Adrenal gland (tissue), 12 donors: Measurements from ENCODE around the gene WHRN. TPM values are rescaled to one million over a fixed set of nuclear protein-coding genes. Genes with fewer than 3 reads are reported as not detected.
A peak's percentile ranks its signal among the peaks of the same experiment; 100 is the strongest.

Source experiments
- DNase-seq, 7 donors: peaks; one replicate each; pipeline ENCODE4 v3.0.0-alpha.2; 2019 to 2020
- H3K27ac ChIP-seq, 5 donors: fragments of 200-600 bp; sonication (generic) in 4 of 5; 1 replicate in 3 of 5; 2 replicates in 2 of 5; pipeline versions ENCODE4 v1.5.1 to v1.8.0; 2016 to 2020; ENCODE audit warnings: mild to moderate bottlenecking in 1 of 5
- H3K27me3 ChIP-seq: fragments of 200-600 bp; 2 replicates; pipeline ENCODE4 v1.8.0; 2021
- H3K36me3 ChIP-seq, 2 donors: fragments of 200-600 bp; replicated peaks in 1 of 2; 1 replicate in 1 of 2; 2 replicates in 1 of 2; pipeline versions ENCODE4 v1.5.1 to v1.8.0; 2018 to 2022
- H3K4me1 ChIP-seq, 2 donors: fragments of 200-600 bp; replicated peaks in 1 of 2; 1 replicate in 1 of 2; 2 replicates in 1 of 2; pipeline versions ENCODE4 v1.5.1 to v1.8.0; 2018 to 2021
- H3K4me3 ChIP-seq, 4 donors: fragments of 200-600 bp; sonication (generic) in 3 of 4; one replicate each; pipeline ENCODE4 v1.5.1; 2016 to 2018
- H3K9me3 ChIP-seq, 3 donors: fragments of 200-600 bp; sonication (generic) in 1 of 3; replicated peaks in 1 of 3; 1 replicate in 2 of 3; 2 replicates in 1 of 3; pipeline versions ENCODE4 v1.5.1 to v1.8.0; 2016 to 2021
- CTCF ChIP-seq, 6 experiments: fragments of 450-650 bp in 4 of 6; fragments of 200-600 bp in 2 of 6; sonication (generic) in 1 of 6; IDR thresholded peaks; 1 replicate in 5 of 6; 2 replicates in 1 of 6; pipeline versions ENCODE4 v1.5.1 to v1.8.0; 2016 to 2021; ENCODE audit warnings: antibody characterized with exemption in 6 of 6, mild to moderate bottlenecking in 2 of 6, moderate library complexity in 1 of 6
- POLR2A ChIP-seq, 2 donors: fragments of 450-650 bp; IDR thresholded peaks; one replicate each; pipeline ENCODE4 v1.6.1; 2017; ENCODE audit warnings: antibody characterized with exemption in 2 of 2, mild to moderate bottlenecking in 2 of 2, moderate library complexity in 1 of 2
- WGBS, 4 donors: extraction: QIAGEN DNeasy Blood & Tissue Kit in 2 of 4; methylation state at CpG; one replicate each; pipeline versions ENCODE4 v1.1.5 to v1.1.7; 2013 to 2017; 5-methylcytosine and 5-hydroxymethylcytosine counted together
- intact Hi-C, 2 donors: fragments of 100-400 bp; cut with DNase I; formaldehyde crosslinking; loops; one replicate each; pipeline versions ENCODE4 v1.14.1 to v1.15.0; 2022 to 2023
- polyA plus RNA-seq, 3 donors: library from polyadenylated mRNA; stranded (reverse); fragments of 200-250 nt in 2 of 3; fragments of 350-450 nt in 1 of 3; fragmentation: Illumina TruSeq in 1 of 3; extraction: RNeasy Lipid Tissue Mini Kit (QIAGEN cat#74804) in 1 of 3; gene quantifications; one replicate each; pipeline ENCODE4 v1.2.3, GENCODE V29; 2013 to 2014
- total RNA-seq, 9 donors: library from RNA; depleted of rRNA in 4 of 9; stranded (reverse); fragments of >200 nt in 4 of 9; fragments of 120-200 nt in 1 of 9; fragmentation: NEBNext Ultra II Directional in 1 of 9; extraction: Animal tissue kit (Norgen Biotek cat#: 25700) in 1 of 9; gene quantifications; one replicate each; pipeline versions ENCODE4 v1.1.0 to v1.2.4, GENCODE V29; 2013 to 2023
- donor health status: healthy with polysubstance abuse.
- donor health status: Bipolar disorder and iron deficiency.
- donor health status: DM: yes; HTN: yes; CAD: no.
- donor health status: DM: no; HTN: no; CAD: no.
- donor health status: DM: no; HTN: no; CAD: no.
- donor health status: DM: yes; HTN: yes; CAD: no.

The WHRN gene
- total and polyA plus RNA-seq, 12 donors = 33.4 to 359 (median 96.4) TPM

- Histone ChIP-seq H3K4me1 (peaks cover 10 to 40% of the 10 kb centered on the region in 2 donors), H3K27ac (peak overlapping the region in 1 of 5 donors; percentile 22), H3K9me3 (no peaks in the 10 kb centered on the region), H3K36me3 (no peaks in the 10 kb centered on the region), H3K27me3 (no peaks in the 10 kb centered on the region), H3K4me3 (no peak overlapping the region)
- TF ChIP-seq POLR2A (IDR thresholded peaks at IDR 0.05) (no peak), CTCF (IDR thresholded peaks at IDR 0.05) (peak; percentile 28 to 84 (median 58))
- peak in 5 of 7 donors; percentile 26 to 57 (median 39) for DNase-seq
- 42 to 54% (median 46%) methylated on average over 9 of the region's 9 CpGs for WGBS, 4 donors
- intact Hi-C loops = loop anchor here in 1 of 2 donors (10.0 kb wide), 1 partner anchor 220 kb away; the partner anchor contains the start of gene TEX53
Observed at GRCh38 chr9:114434878-114435311, 70.4 kb downstream of the WHRN start.

GRCh38 chr9:114433720-114434255 lies 71.5 kb downstream of the WHRN start:
- no peaks in the 10 kb centered on the region for H3K27me3 ChIP-seq
- H3K4me3 ChIP-seq = no peak overlapping the region
- peak in 3 of 7 donors; percentile 9 to 48 (median 11) for DNase-seq
- intact Hi-C loops = loop anchor here in 1 of 2 donors (10.0 kb wide), 1 partner anchor 221 kb away; the partner anchor contains the start of gene TEX53
- H3K27ac ChIP-seq = peak overlapping the region in 3 of 5 donors; percentile 6 to 22 (median 10)
- H3K9me3 ChIP-seq = no peaks in the 10 kb centered on the region
- no peaks in the 10 kb centered on the region for H3K36me3 ChIP-seq
- H3K4me1 ChIP-seq = peaks cover 10 to 40% of the 10 kb centered on the region in 2 donors
- TF ChIP-seq POLR2A (IDR thresholded peaks at IDR 0.05) (no peak), CTCF (IDR thresholded peaks at IDR 0.05) (no peak)
- WGBS, 4 donors = 21 to 36% (median 33%) methylated on average over 6 of the region's 6 CpGs

- TF ChIP-seq CTCF (IDR thresholded peaks at IDR 0.05) (no peak), POLR2A (IDR thresholded peaks at IDR 0.05) (no peak)
- DNase-seq = peak in 3 of 7 donors; percentile 11 to 49 (median 13)
Observed at GRCh38 chr9:114433086-114433485, 72.2 kb downstream of the WHRN start.

GRCh38 chr9:114432323-114433067 lies 72.8 kb downstream of the WHRN start:
- peak overlapping the region in 2 of 5 donors; percentile 3 to 48 for H3K27ac ChIP-seq
- H3K9me3 ChIP-seq = no peaks in the 10 kb centered on the region
- 71 to 76% (median 73%) methylated on average over 6 of the region's 6 CpGs for WGBS, 4 donors
- DNase-seq = peak in 3 of 7 donors; percentile 12 to 41 (median 13)
- no peaks in the 10 kb centered on the region for H3K36me3 ChIP-seq
- H3K27me3 ChIP-seq = no peaks in the 10 kb centered on the region
- H3K4me3 ChIP-seq = no peak overlapping the region
- peaks cover 16 to 46% of the 10 kb centered on the region in 2 donors for H3K4me1 ChIP-seq
- intact Hi-C loops = loop anchor here in 1 of 2 donors (10.0 kb wide), 1 partner anchor 222 kb away; the partner anchor contains the start of gene TEX53
- TF ChIP-seq CTCF (IDR thresholded peaks at IDR 0.05) (no peak), POLR2A (IDR thresholded peaks at IDR 0.05) (no peak)

More at GRCh38 chr9:114433086-114433485, 72.2 kb downstream of the WHRN start:
- intact Hi-C loops = loop anchor here in 1 of 2 donors (10.0 kb wide), 1 partner anchor 222 kb away; the partner anchor contains the start of gene TEX53
- no peaks in the 10 kb centered on the region for H3K9me3 ChIP-seq
- no peak overlapping the region for H3K4me3 ChIP-seq
- peaks cover 13 to 41% of the 10 kb centered on the region in 2 donors for H3K4me1 ChIP-seq
- H3K27me3 ChIP-seq = no peaks in the 10 kb centered on the region
- H3K27ac ChIP-seq = peak overlapping the region in 1 of 5 donors; percentile 48
- no peaks in the 10 kb centered on the region for H3K36me3 ChIP-seq
- WGBS, 4 donors = 87 to 93% (median 90%) methylated on average over 15 of the region's 15 CpGs
